Measurements from ENCODE around the gene LTB4R2.

The LTB4R2 gene

GRCh38 chr14:24309538-24310264, at the start of gene LTB4R2:
Gene LTB4R2 (plus strand): TSS chr14:24310140. CDS start chr14:24310665, 525 bp downstream.
- DNase-seq: no peak

- DNase-seq: no peak
Measured at GRCh38 chr14:24260780-24261157, 49.2 kb upstream of the LTB4R2 start.

GRCh38 chr14:24261256-24261968, 48.5 kb upstream of the LTB4R2 start:
- DNase-seq: no peak

GRCh38 chr14:24261969-24262327, 48.0 kb upstream of the LTB4R2 start:
- DNase-seq: no peak

GRCh38 chr14:24262821-24263733, 46.9 kb upstream of the LTB4R2 start, which contains the start of gene TGM1:
Gene TGM1 (minus strand): TSS chr14:24263177. CDS start chr14:24262352, 825 bp downstream.
- DNase-seq: no peak

- no peak for DNase-seq
Measured at GRCh38 chr14:24263848-24264247, 46.1 kb upstream of the LTB4R2 start.

- DNase-seq: no peak
Measured at GRCh38 chr14:24264298-24264697, 45.6 kb upstream of the LTB4R2 start.

GRCh38 chr14:24266344-24267244, 43.3 kb upstream of the LTB4R2 start:
- no peak for DNase-seq

GRCh38 chr14:24267516-24267915, 42.4 kb upstream of the LTB4R2 start:
- no peak for DNase-seq

GRCh38 chr14:24268225-24268624, 41.7 kb upstream of the LTB4R2 start:
- no peak for DNase-seq

GRCh38 chr14:24269368-24269767, 40.6 kb upstream of the LTB4R2 start:
- no peak for DNase-seq

- no peak for DNase-seq
Measured at GRCh38 chr14:24269910-24270536, 39.9 kb upstream of the LTB4R2 start.

- DNase-seq: peak in 1 of 2 donors; percentile 6
Measured at GRCh38 chr14:24270537-24271133, 39.3 kb upstream of the LTB4R2 start.

GRCh38 chr14:24271134-24271833, 38.7 kb upstream of the LTB4R2 start, which contains the start of gene RABGGTA:
Gene RABGGTA (minus strand): TSS chr14:24271597. CDS start chr14:24271115, 482 bp downstream.
- peak; percentile 94 to 97 for DNase-seq

- no peak for DNase-seq
Measured at GRCh38 chr14:24271834-24272263, 38.1 kb upstream of the LTB4R2 start.

- DNase-seq: no peak
Measured at GRCh38 chr14:24272467-24272866, 37.5 kb upstream of the LTB4R2 start.

GRCh38 chr14:24273422-24273998, 36.4 kb upstream of the LTB4R2 start:
- DNase-seq: no peak

GRCh38 chr14:24274101-24274543, 35.8 kb upstream of the LTB4R2 start:
- peak; percentile 56 to 69 for DNase-seq

- no peak for DNase-seq
Measured at GRCh38 chr14:24277071-24277470, 32.9 kb upstream of the LTB4R2 start.

All from CD4-positive, alpha-beta T cell treated with Interferon alpha-2 for 1 hour (primary cell).